NCI-H2081 (cell line): Measurements from ENCODE around the gene FUBP3.

Source experiments
- DNase-seq, 2 experiments: peaks; one replicate each; lab custom pipeline; 2025; lab: John Stamatoyannopoulos, UW

Gene FUBP3

GRCh38 chr9:130607640-130608420 is 28.5 kb downstream of the FUBP3 start:
- DNase-seq, result no peak

DNA sequence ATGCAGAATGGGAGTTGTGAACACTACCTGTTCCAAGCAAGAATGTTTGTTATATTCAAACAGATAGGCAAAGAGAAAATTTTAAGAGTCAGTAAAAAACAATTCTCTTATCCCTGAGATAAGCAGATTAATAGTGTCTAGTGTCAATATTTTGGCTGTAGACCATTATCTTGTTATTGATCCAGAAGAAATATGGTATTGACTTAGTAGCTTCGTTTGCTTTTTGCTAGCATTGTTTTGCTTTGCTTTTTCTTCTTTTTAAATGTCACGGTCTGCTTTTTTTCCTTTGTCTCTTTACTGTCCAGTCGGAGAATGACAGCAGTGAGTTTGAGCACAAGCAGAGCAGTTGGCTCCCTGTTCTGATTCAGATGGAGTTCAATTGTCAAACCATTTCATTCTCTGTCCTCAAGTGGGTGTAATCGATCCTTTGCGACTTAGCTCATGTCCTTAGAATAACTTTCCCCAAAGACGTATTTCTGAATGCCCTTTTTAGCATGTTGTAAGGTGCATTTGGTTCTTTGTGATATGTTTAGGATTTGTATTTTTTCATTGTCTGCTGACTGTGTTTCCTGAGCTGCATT is 29.3 kb downstream of the FUBP3 start:
- DNase-seq, result no peak

DNA sequence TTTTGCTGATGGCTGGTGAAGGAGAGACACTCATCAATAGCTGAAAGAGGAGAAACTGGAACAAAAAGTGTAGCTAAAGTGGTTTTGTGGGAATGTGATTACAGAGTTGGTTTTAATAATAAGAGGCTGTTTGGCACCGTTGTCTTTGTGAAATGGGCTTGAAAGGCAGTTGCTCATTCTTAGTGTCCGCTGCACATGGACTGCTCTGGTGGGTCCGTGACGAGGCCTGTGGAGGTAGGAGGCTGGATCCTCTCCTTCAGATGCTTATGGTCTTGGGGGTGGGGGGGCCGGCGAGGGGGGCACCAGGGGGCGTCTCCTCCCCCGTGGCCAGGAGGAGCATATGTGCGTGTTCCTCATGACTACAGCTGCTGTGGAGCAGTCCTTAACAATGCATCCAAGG is 29.8 kb downstream of the FUBP3 start:
- no peak for DNase-seq

DNA sequence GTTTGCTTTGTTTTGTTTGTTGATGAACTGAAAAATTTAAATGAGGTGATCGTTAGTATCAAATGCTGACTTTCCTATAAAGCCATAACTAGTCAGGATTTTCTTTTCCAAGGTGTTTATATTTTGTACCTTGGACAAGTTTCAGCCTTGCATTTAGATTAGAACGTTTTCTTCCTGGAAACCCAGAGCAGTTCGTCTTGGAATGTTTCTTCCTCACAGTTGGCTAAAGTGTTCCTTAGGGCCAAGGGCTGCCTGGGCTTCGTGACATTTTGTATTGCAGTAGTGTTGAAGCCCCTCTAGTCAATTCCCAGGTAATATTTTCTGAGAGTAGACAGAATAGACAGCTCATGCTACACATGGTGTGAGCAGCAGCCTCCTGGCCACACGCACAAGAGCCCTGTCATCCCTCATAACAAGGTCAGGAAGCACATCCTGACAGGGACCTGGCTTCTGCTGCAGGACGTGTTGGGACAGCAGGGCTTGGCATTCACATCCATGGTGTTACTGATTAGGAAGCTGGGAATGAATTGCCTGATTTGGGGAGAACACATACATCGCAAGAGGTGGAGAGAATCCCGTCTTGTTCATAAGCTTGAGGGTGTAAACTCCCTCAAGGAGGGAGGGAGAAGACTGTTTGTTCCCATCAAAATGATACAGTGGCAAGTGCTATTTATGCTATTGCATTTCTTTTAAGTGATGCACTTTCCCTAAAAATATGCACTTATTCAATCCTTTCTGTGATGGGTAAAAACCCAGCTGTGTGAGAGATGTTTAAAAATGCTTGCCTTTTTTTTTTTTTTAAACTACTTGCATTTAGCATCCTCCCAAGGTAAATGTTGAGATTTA is 31.7 kb downstream of the FUBP3 start:
- no peak for DNase-seq

DNA sequence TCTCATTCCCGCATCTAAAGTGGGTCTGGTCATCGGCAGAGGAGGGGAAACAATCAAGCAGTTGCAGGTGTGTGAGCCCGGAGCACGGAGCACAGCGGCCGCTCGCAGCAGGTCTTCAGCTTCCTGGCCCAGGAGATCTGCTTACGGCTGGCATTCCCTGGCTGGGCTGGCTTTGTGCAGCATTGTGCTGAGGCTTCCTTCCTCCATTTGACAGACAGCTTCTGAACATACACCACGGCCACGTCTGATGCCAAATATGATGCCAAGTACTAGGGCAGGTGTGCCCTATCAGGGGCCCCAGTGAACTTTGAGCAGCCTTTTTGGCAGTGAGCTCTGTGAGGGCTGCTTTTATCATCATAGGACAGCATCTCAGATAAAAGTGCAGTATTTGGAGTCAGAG is 37.1 kb downstream of the FUBP3 start:
- no peak for DNase-seq

- DNase-seq, result no peak
These were observed 44.1 kb downstream of the FUBP3 start for GRCh38 chr9:130623466-130623865.

DNA sequence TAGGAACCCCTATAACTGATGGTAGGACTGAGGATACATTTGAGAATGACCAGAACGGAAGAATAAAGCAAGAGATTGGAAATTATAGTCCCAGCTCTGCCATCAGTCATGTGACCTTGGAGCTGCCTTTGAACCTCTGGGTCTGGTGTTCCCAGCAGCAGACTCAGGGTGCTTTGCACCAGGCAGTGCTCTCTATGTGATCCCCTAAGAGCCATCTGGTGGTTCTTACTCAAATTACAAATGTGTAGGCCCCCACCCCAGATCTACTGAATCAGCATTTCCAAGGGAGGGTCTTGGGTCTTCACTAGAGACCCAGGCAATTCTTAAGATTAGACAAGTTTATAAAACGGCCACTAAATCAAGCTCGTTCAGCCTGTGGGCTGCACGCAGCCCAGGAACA is 44.8 kb downstream of the FUBP3 start:
- DNase-seq, result no peak

GRCh38 chr9:130626249-130626996 is 47.0 kb downstream of the FUBP3 start:
- DNase-seq, result no peak

GRCh38 chr9:130627051-130627450 is 47.7 kb downstream of the FUBP3 start:
- DNase-seq, result no peak

GRCh38 chr9:130627896-130628792 is 48.8 kb downstream of the FUBP3 start:
- no peak for DNase-seq

DNA sequence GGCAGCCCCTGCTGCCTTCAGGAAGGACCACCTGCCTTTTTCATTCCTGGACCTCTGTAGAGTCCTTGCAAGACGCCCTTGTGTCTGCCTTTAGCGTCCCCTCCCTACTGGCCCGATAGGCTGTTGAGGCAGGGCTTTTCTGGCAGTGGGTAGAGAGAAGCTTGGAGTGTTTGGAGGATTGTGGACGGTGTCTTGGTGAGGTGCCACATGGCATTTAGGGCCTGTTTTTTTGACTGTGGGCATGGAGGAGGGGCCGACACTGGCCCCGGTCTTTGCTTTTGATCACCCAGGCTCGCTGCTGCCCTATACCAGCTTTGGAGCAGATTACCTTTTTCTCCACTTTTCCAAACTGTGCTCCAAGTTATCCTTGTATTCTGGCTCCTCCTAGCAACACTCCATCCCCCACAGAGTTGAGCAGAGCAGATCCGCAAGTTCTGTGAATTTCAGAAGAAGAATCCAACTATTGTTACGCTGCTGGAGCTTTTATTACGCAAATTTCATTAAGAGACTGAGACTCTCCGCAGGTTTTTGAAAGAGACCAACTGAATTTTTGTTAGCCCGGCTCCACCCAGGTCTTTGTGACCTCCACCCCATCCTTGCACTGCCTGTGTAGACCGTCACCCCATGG is 50.2 kb downstream of the FUBP3 start:
- DNase-seq, result no peak

DNA sequence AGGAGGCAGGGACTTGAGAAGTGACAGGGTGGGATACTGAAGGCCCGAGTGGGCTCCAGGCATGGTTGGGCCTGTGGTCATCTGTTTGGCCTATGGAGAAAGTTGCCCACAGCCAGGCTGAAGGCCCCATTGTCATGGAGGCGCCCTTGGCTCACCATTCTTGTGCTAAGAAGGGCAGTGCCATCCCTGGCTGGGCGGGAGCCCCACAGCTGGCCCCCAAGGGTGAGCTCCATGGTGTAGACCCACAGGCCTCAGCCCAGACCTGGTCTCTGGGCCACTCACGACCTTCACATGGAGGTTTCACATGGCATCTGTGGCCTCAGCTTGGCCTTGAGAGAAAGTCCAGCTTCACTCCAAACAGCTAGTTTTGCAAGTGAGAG is 50.7 kb downstream of the FUBP3 start:
- DNase-seq, result no peak

- no peak for DNase-seq
These were observed 51.3 kb downstream of the FUBP3 start for GRCh38 chr9:130630506-130631330.

GRCh38 chr9:130631331-130632080 is 52.1 kb downstream of the FUBP3 start:
- DNase-seq, result no peak

GRCh38 chr9:130632081-130632710 is 52.8 kb downstream of the FUBP3 start:
- DNase-seq, result no peak

- no peak for DNase-seq
These were observed 53.5 kb downstream of the FUBP3 start for GRCh38 chr9:130632841-130633240.

- DNase-seq, result no peak
These were observed 54.2 kb downstream of the FUBP3 start for GRCh38 chr9:130633336-130634190.
